Neural progenitor cell (in vitro differentiated cells): ENCODE data around the gene CTU2. TPM values are rescaled to one million over a fixed set of nuclear protein-coding genes. Genes with fewer than 3 reads are reported as not detected.

Experiments
- DNase-seq: peaks from one replicate; pipeline ENCODE4 v3.0.0-alpha.2; 2016; ENCODE audit warnings: low spot score
- H2AFZ ChIP-seq: fragments of 200-600 bp; sonication (generic); replicated peaks from 2 replicates; pipeline ENCODE4 v1.6.1; 2016; ENCODE audit warnings: antibody characterized with exemption
- H3F3A ChIP-seq: fragments of 200-600 bp; sonication (generic); 2 replicates; pipeline ENCODE4 v1.6.1; 2016; ENCODE audit warnings: antibody characterized with exemption, low read depth
- H3K27ac ChIP-seq: fragments of 200-600 bp; sonication (generic); 2 replicates; pipeline ENCODE4 v1.5.1; 2016; ENCODE audit warnings: mild to moderate bottlenecking
- H3K27me3 ChIP-seq: fragments of 200-600 bp; sonication (generic); 2 replicates; pipeline ENCODE4 v1.6.1; 2016; ENCODE audit warnings: mild to moderate bottlenecking, moderate library complexity
- H3K36me3 ChIP-seq: fragments of 200-600 bp; sonication (generic); 2 replicates; pipeline ENCODE4 v1.5.1; 2016
- H3K4me1 ChIP-seq: fragments of 200-600 bp; sonication (generic); 2 replicates; pipeline ENCODE4 v1.6.1; 2016; ENCODE audit warnings: mixed run types
- H3K4me2 ChIP-seq: fragments of 200-600 bp; sonication (generic); 2 replicates; pipeline ENCODE4 v1.6.1; 2016
- H3K4me3 ChIP-seq: fragments of 200-600 bp; sonication (generic); 2 replicates; pipeline ENCODE4 v1.5.1; 2016
- H3K79me2 ChIP-seq: fragments of 200-600 bp; sonication (generic); 2 replicates; pipeline ENCODE4 v1.6.1; 2016; ENCODE audit warnings: low read depth
- H3K9ac ChIP-seq: fragments of 200-600 bp; sonication (generic); 2 replicates; pipeline ENCODE4 v1.6.1; 2016
- H3K9me3 ChIP-seq: fragments of 200-600 bp; sonication (generic); 2 replicates; pipeline ENCODE4 v1.5.1; 2016; ENCODE audit warnings: low read depth
- H4K20me1 ChIP-seq: fragments of 200-600 bp; sonication (generic); 2 replicates; pipeline ENCODE4 v1.6.1; 2016; ENCODE audit warnings: low read depth
- H3K27ac Mint-ChIP-seq: 3 replicates; pipeline ENCODE4 v1.8.0; 2021; ENCODE audit warnings: mixed read lengths
- H3K27me3 Mint-ChIP-seq: 2 replicates; pipeline ENCODE4 v1.8.0; 2022; ENCODE audit warnings: low read depth, mild to moderate bottlenecking, inconsistent platforms, moderate library complexity, mixed read lengths; ENCODE audit not compliant: insufficient read depth
- H3K36me3 Mint-ChIP-seq: 3 replicates; pipeline ENCODE4 v1.8.0; 2021; ENCODE audit warnings: mixed read lengths
- H3K4me1 Mint-ChIP-seq: 3 replicates; pipeline ENCODE4 v1.8.0; 2021; ENCODE audit warnings: mixed read lengths
- H3K4me3 Mint-ChIP-seq: 3 replicates; pipeline ENCODE4 v1.8.0; 2021; ENCODE audit warnings: mild to moderate bottlenecking, moderate library complexity, mixed read lengths
- H3K9me3 Mint-ChIP-seq: 3 replicates; pipeline ENCODE4 v1.8.0; 2020; ENCODE audit warnings: mixed read lengths
- CTCF ChIP-seq: fragments of 200-600 bp; sonication (generic); IDR thresholded peaks from 2 replicates; pipeline ENCODE4 v1.5.1; 2017; ENCODE audit warnings: antibody characterized with exemption, mild to moderate bottlenecking
- EZH2 ChIP-seq: fragments of 200-600 bp; sonication (generic); IDR thresholded peaks from 2 replicates; pipeline ENCODE4 v1.6.1; 2017; ENCODE audit warnings: antibody characterized with exemption, mild to moderate bottlenecking, moderate library complexity
- EZH2phosphoT487 ChIP-seq: fragments of 200-600 bp; sonication (generic); IDR thresholded peaks from 2 replicates; pipeline ENCODE4 v1.6.1; 2017; ENCODE audit warnings: antibody characterized with exemption
- total RNA-seq: library from RNA; depleted of rRNA; stranded (reverse); fragments of >200 nt; gene quantifications from 2 replicates; pipeline ENCODE4 v1.2.3, GENCODE V29; 2015; ENCODE audit warnings: low replicate concordance

CTU2 gene
- total RNA-seq, 1 donor from 2014 or later, result 4.7 TPM

GRCh38 chr16:88692861-88693260 lies 13.4 kb upstream of the CTU2 start:
- Histone ChIP-seq H3K4me2 (no peak overlapping the region), H3K4me3 (no peak overlapping the region), H3K27me3 (peaks cover 16% of the 10 kb centered on the region), H3K79me2 (no peaks in the 10 kb centered on the region), H3K9ac (peak overlapping the region; percentile 9), H4K20me1 (no peaks in the 10 kb centered on the region), H3F3A (no peaks in the 10 kb centered on the region), H3K4me1 (peaks cover 3% of the 10 kb centered on the region), H3K27ac (no peak overlapping the region), H2AFZ (no peak overlapping the region), H3K36me3 (no peaks in the 10 kb centered on the region), H3K9me3 (no peaks in the 10 kb centered on the region)
- Mint-ChIP-seq H3K36me3 (no peaks in the 10 kb centered on the region), H3K4me3 (no peak overlapping the region), H3K27me3 (peaks cover 14% of the 10 kb centered on the region), H3K4me1 (no peaks in the 10 kb centered on the region), H3K9me3 (no peaks in the 10 kb centered on the region), H3K27ac (no peak overlapping the region)
- TF ChIP-seq EZH2phosphoT487 (no peak), CTCF (no peak), EZH2 (no peak)
- DNase-seq, result no peak

- Histone ChIP-seq H4K20me1 (no peaks in the 10 kb centered on the region), H3K4me2 (no peak overlapping the region), H2AFZ (no peak overlapping the region), H3K9ac (no peak overlapping the region), H3K27me3 (peaks cover 9% of the 10 kb centered on the region), H3K4me1 (no peaks in the 10 kb centered on the region), H3F3A (no peaks in the 10 kb centered on the region), H3K27ac (no peak overlapping the region), H3K36me3 (no peaks in the 10 kb centered on the region), H3K79me2 (no peaks in the 10 kb centered on the region), H3K4me3 (no peak overlapping the region), H3K9me3 (no peaks in the 10 kb centered on the region)
- H3K4me1 Mint-ChIP-seq, result no peaks in the 10 kb centered on the region
- H3K9me3 Mint-ChIP-seq, result no peaks in the 10 kb centered on the region
- peaks cover 9% of the 10 kb centered on the region for H3K27me3 Mint-ChIP-seq
- H3K36me3 Mint-ChIP-seq, result no peaks in the 10 kb centered on the region
- DNase-seq, result no peak
- no peak for TF ChIP-seq EZH2
- no peak overlapping the region for H3K27ac Mint-ChIP-seq
- H3K4me3 Mint-ChIP-seq, result no peak overlapping the region
These were observed 12.7 kb upstream of the CTU2 start for GRCh38 chr16:88693420-88694177.

- Histone ChIP-seq H3K4me1 (no peaks in the 10 kb centered on the region), H3K9ac (no peak overlapping the region), H3K4me2 (no peak overlapping the region), H3K27me3 (peaks cover under 1% of the 10 kb centered on the region), H3F3A (no peaks in the 10 kb centered on the region), H4K20me1 (no peaks in the 10 kb centered on the region), H2AFZ (no peak overlapping the region), H3K79me2 (no peaks in the 10 kb centered on the region), H3K4me3 (no peak overlapping the region), H3K27ac (no peak overlapping the region), H3K36me3 (no peaks in the 10 kb centered on the region), H3K9me3 (no peaks in the 10 kb centered on the region)
- no peaks in the 10 kb centered on the region for H3K4me1 Mint-ChIP-seq
- DNase-seq, result no peak
- no peaks in the 10 kb centered on the region for H3K36me3 Mint-ChIP-seq
- H3K27me3 Mint-ChIP-seq, result peaks cover 4% of the 10 kb centered on the region
- no peak overlapping the region for H3K27ac Mint-ChIP-seq
- TF ChIP-seq EZH2 (no peak), EZH2phosphoT487 (no peak), CTCF (no peak)
- H3K4me3 Mint-ChIP-seq, result no peak overlapping the region
- no peaks in the 10 kb centered on the region for H3K9me3 Mint-ChIP-seq
These were observed 11.8 kb upstream of the CTU2 start for GRCh38 chr16:88694221-88695087.
